ENCODE results near the gene NIPAL1. TPM values are rescaled to one million over a fixed set of nuclear protein-coding genes. Genes with fewer than 3 reads are reported as not detected.
A peak's percentile ranks its signal among the peaks of the same experiment; 100 is the strongest.
"Not testable (repeated sequence)": the region's sequence is repeated elsewhere in the genome, so short reads cannot be mapped to it uniquely, and the experiment has no call there.

Gene NIPAL1
- total RNA-seq = 0.38 and 0.39 TPM in 2 replicates

GRCh38 chr4:48016141-48017107 lies at the start of gene NIPAL1, which contains the start of gene CNGA1:
Gene NIPAL1, plus strand, starts transcription at chr4:48016772. Its CDS starts 68 bp downstream, at chr4:48016840.
Gene CNGA1, minus strand, starts transcription at chr4:48016681. Its CDS starts 63,992 bp downstream, at chr4:47952689.
- peak in 1 of 2 donors; percentile 56 for DNase-seq (ENCODE audit: low read depth in 2 of 2)

GRCh38 chr4:47968847-47969246 lies 47.7 kb upstream of the NIPAL1 start:
- no peak for DNase-seq (ENCODE audit: low read depth in 2 of 2)

- DNase-seq (ENCODE audit: low read depth in 2 of 2) = no peak
Observed at GRCh38 chr4:47972181-47972580, 44.4 kb upstream of the NIPAL1 start.

- DNase-seq (ENCODE audit: low read depth in 2 of 2) = no peak
Observed at GRCh38 chr4:47972721-47973120, 43.9 kb upstream of the NIPAL1 start.

GRCh38 chr4:47974566-47974965 lies 42.0 kb upstream of the NIPAL1 start:
- DNase-seq (ENCODE audit: low read depth in 2 of 2) = no peak

GRCh38 chr4:47990145-47990544 lies 26.4 kb upstream of the NIPAL1 start:
- no peak for DNase-seq (ENCODE audit: low read depth in 2 of 2)

- not testable (repeated sequence) for DNase-seq (ENCODE audit: low read depth in 2 of 2)
Observed at GRCh38 chr4:47992475-47992874, 24.1 kb upstream of the NIPAL1 start.

- no peak for DNase-seq (ENCODE audit: low read depth in 2 of 2)
Observed at GRCh38 chr4:47996021-47996420, 20.6 kb upstream of the NIPAL1 start.

GRCh38 chr4:48002267-48002666 lies 14.3 kb upstream of the NIPAL1 start:
- no peak for DNase-seq (ENCODE audit: low read depth in 2 of 2)

- DNase-seq (ENCODE audit: low read depth in 2 of 2) = peak in 1 of 2 donors; percentile 26
Observed at GRCh38 chr4:48003568-48003967, 13.0 kb upstream of the NIPAL1 start.

GRCh38 chr4:48005781-48006180 lies 10.8 kb upstream of the NIPAL1 start:
- DNase-seq (ENCODE audit: low read depth in 2 of 2) = no peak

- DNase-seq (ENCODE audit: low read depth in 2 of 2) = peak in 1 of 2 donors; percentile 3
Observed at GRCh38 chr4:48008021-48008596, 8.5 kb upstream of the NIPAL1 start.

- not testable (repeated sequence) for DNase-seq (ENCODE audit: low read depth in 2 of 2)
Observed at GRCh38 chr4:48010906-48011305, 5.7 kb upstream of the NIPAL1 start.

- DNase-seq (ENCODE audit: low read depth in 2 of 2) = no peak
Observed at GRCh38 chr4:48011722-48012121, 4.8 kb upstream of the NIPAL1 start.

- DNase-seq (ENCODE audit: low read depth in 2 of 2) = peak in 1 of 2 donors; percentile 34
Observed at GRCh38 chr4:48012824-48013223, 3.7 kb upstream of the NIPAL1 start.

- no peak for DNase-seq (ENCODE audit: low read depth in 2 of 2)
Observed at GRCh38 chr4:48015216-48015615, 1.4 kb upstream of the NIPAL1 start.

- no peak for DNase-seq (ENCODE audit: low read depth in 2 of 2)
Observed at GRCh38 chr4:48015678-48016077, 894 bp upstream of the NIPAL1 start.

- peak in 1 of 2 donors; percentile 59 for DNase-seq (ENCODE audit: low read depth in 2 of 2)
Observed at GRCh38 chr4:48017108-48017571, 568 bp downstream of the NIPAL1 start.

GRCh38 chr4:48018112-48018511 lies 1.5 kb downstream of the NIPAL1 start:
- DNase-seq (ENCODE audit: low read depth in 2 of 2) = no peak

GRCh38 chr4:48021100-48021499 lies 4.5 kb downstream of the NIPAL1 start:
- DNase-seq (ENCODE audit: low read depth in 2 of 2) = no peak

- no peak for DNase-seq (ENCODE audit: low read depth in 2 of 2)
Observed at GRCh38 chr4:48022192-48022799, 5.7 kb downstream of the NIPAL1 start.

GRCh38 chr4:48024522-48024921 lies 8.0 kb downstream of the NIPAL1 start:
- no peak for DNase-seq (ENCODE audit: low read depth in 2 of 2)
